Thyroid gland (tissue), 4 donors: ENCODE measurements around the gene ATXN7. TPM values are rescaled to one million over a fixed set of nuclear protein-coding genes. Genes with fewer than 3 reads are reported as not detected.

Experiments used
- DNase-seq, 2 donors: peaks; one replicate each; pipeline ENCODE4 v3.0.0-alpha.2; 2019
- H3K27ac ChIP-seq, 3 donors: fragments of 200-600 bp; sonication (generic); 1 replicate in 2 of 3; 2 replicates in 1 of 3; pipeline ENCODE4 v1.5.1; 2016 to 2019; ENCODE audit warnings: mild to moderate bottlenecking in 1 of 3, moderate library complexity in 1 of 3
- H3K27me3 ChIP-seq: fragments of 200-600 bp; sonication (generic); one replicate; pipeline ENCODE4 v1.5.1; 2019
- H3K36me3 ChIP-seq, 2 donors: fragments of 200-600 bp; sonication (generic); one replicate each; pipeline ENCODE4 v1.5.1; 2016 to 2019
- H3K4me1 ChIP-seq, 2 donors: fragments of 200-600 bp; sonication (generic); one replicate each; pipeline ENCODE4 v1.5.1; 2017 to 2019
- H3K4me3 ChIP-seq, 3 donors: fragments of 200-600 bp; sonication (generic); replicated peaks in 1 of 3; 1 replicate in 2 of 3; 2 replicates in 1 of 3; pipeline ENCODE4 v1.5.1; 2016; ENCODE audit warnings: mild to moderate bottlenecking in 1 of 3
- H3K9me3 ChIP-seq: fragments of 200-600 bp; sonication (generic); one replicate; pipeline ENCODE4 v1.5.1; 2017
- CTCF ChIP-seq, 6 experiments: fragments of 200-600 bp in 3 of 6; fragments of 450-650 bp in 3 of 6; sonication (generic) in 3 of 6; IDR thresholded peaks; one replicate each; pipeline ENCODE4 v1.5.1; 2016 to 2019; ENCODE audit warnings: antibody characterized with exemption in 6 of 6, mild to moderate bottlenecking in 2 of 6, inconsistent platforms in 1 of 6, moderate library complexity in 1 of 6
- POLR2A ChIP-seq, 2 donors: fragments of 450-650 bp; IDR thresholded peaks; one replicate each; pipeline ENCODE4 v1.6.1; 2017; ENCODE audit warnings: antibody characterized with exemption in 2 of 2, mild to moderate bottlenecking in 2 of 2, moderate library complexity in 1 of 2
- WGBS, 2 donors: methylation state at CpG; one replicate each; pipeline ENCODE4 v1.1.5; 2017; 5-methylcytosine and 5-hydroxymethylcytosine counted together
- intact Hi-C: fragments of 100-400 bp; cut with DNase I; formaldehyde crosslinking; loops from one replicate; pipeline ENCODE4 v1.15.1; 2023
- total RNA-seq, 4 donors: library from RNA; depleted of rRNA; stranded (reverse); fragments of >200 nt; gene quantifications; one replicate each; pipeline ENCODE4 v1.2.3, GENCODE V29; 2016

The ATXN7 gene
- total RNA-seq, 4 donors from 2014 or later, result 23.2 to 51.8 (median 33.8) TPM

GRCh38 chr3:63861306-63861705 lies 2.4 kb upstream of the ATXN7 start:
- intact Hi-C loops, result loop anchor here (10.0 kb wide), 1 partner anchor 53 kb away; the partner anchor contains the start of gene SCAANT1

GRCh38 chr3:63862804-63863149 lies 890 bp upstream of the ATXN7 start:
- intact Hi-C loops, result loop anchor here (10.0 kb wide), 1 partner anchor 52 kb away; the partner anchor contains the start of gene SCAANT1
- WGBS, 2 donors, result 36 to 45% methylated on average over 5 of the region's 5 CpGs
- no peaks in the 10 kb centered on the region for H3K36me3 ChIP-seq
- H3K27ac ChIP-seq, result peak overlapping the region in 2 of 3 donors; percentile 3 to 23
- H3K9me3 ChIP-seq, result no peaks in the 10 kb centered on the region
- no peaks in the 10 kb centered on the region for H3K27me3 ChIP-seq
- TF ChIP-seq CTCF (IDR thresholded peaks at IDR 0.05), result no peak
- TF ChIP-seq POLR2A (IDR thresholded peaks at IDR 0.05), result no peak
- peak overlapping the region; percentile 68 to 97 (median 91) for H3K4me3 ChIP-seq
- no peak for DNase-seq
- peaks cover 14% of the 10 kb centered on the region in 2 donors for H3K4me1 ChIP-seq

More at GRCh38 chr3:63861306-63861705, 2.4 kb upstream of the ATXN7 start:
- Histone ChIP-seq H3K4me3 (no peak overlapping the region), H3K9me3 (no peaks in the 10 kb centered on the region), H3K36me3 (no peaks in the 10 kb centered on the region), H3K4me1 (peaks cover 14% of the 10 kb centered on the region in 2 donors), H3K27ac (no peak overlapping the region), H3K27me3 (no peaks in the 10 kb centered on the region)
- 87% methylated on average over 5 of the region's 5 CpGs for WGBS, 2 donors
- no peak for DNase-seq
- no peak for TF ChIP-seq POLR2A (IDR thresholded peaks at IDR 0.05)
- no peak for TF ChIP-seq CTCF (IDR thresholded peaks at IDR 0.05)

- peak; percentile 38 to 42 for DNase-seq
- peak overlapping the region; percentile 55 to 93 (median 74) for H3K4me3 ChIP-seq
- H3K27me3 ChIP-seq, result no peaks in the 10 kb centered on the region
- peaks cover 14 to 18% of the 10 kb centered on the region in 2 donors for H3K4me1 ChIP-seq
- no peaks in the 10 kb centered on the region for H3K9me3 ChIP-seq
- intact Hi-C loops, result loop anchor here (10.0 kb wide), 1 partner anchor 51 kb away; the partner anchor contains the start of gene SCAANT1
- WGBS, 2 donors, result 0 to 1% methylated on average over 18 to 42 of the region's 93 CpGs
- TF ChIP-seq POLR2A (IDR thresholded peaks at IDR 0.05), result no peak
- TF ChIP-seq CTCF (IDR thresholded peaks at IDR 0.05), result no peak
- peak overlapping the region; percentile 57 to 93 (median 79) for H3K27ac ChIP-seq
- H3K36me3 ChIP-seq, result no peaks in the 10 kb centered on the region
These were observed 619 bp downstream of the ATXN7 start for GRCh38 chr3:63864008-63864964.

- intact Hi-C loops, result loop anchor here (10.0 kb wide), 1 partner anchor 50 kb away; the partner anchor contains the start of gene SCAANT1
- no peak for DNase-seq
- WGBS, 2 donors, result 12 to 28% methylated on average over 3 of the region's 3 CpGs
- no peaks in the 10 kb centered on the region for H3K27me3 ChIP-seq
- H3K9me3 ChIP-seq, result no peaks in the 10 kb centered on the region
- TF ChIP-seq POLR2A (IDR thresholded peaks at IDR 0.05) (no peak), CTCF (IDR thresholded peaks at IDR 0.05) (no peak)
- H3K36me3 ChIP-seq, result no peaks in the 10 kb centered on the region
- peak overlapping the region in 1 of 3 donors; percentile 93 for H3K27ac ChIP-seq
- H3K4me1 ChIP-seq, result peaks cover 14 to 17% of the 10 kb centered on the region in 2 donors
- H3K4me3 ChIP-seq, result peak overlapping the region in 1 of 3 donors; percentile 93
These were observed 1.3 kb downstream of the ATXN7 start for GRCh38 chr3:63864965-63865327.

GRCh38 chr3:63867225-63867624 lies 3.6 kb downstream of the ATXN7 start:
- intact Hi-C loops, result loop anchor here (10.0 kb wide), 1 partner anchor 48 kb away; the partner anchor contains the start of gene SCAANT1
- H3K27ac ChIP-seq, result no peak overlapping the region
- no peaks in the 10 kb centered on the region for H3K36me3 ChIP-seq
- H3K4me3 ChIP-seq, result no peak overlapping the region
- TF ChIP-seq POLR2A (IDR thresholded peaks at IDR 0.05) (no peak), CTCF (IDR thresholded peaks at IDR 0.05) (no peak)
- H3K9me3 ChIP-seq, result no peaks in the 10 kb centered on the region
- H3K4me1 ChIP-seq, result peaks cover 26 to 27% of the 10 kb centered on the region in 2 donors
- no peak for DNase-seq
- H3K27me3 ChIP-seq, result no peaks in the 10 kb centered on the region
- WGBS, 2 donors, result 96 to 100% methylated on average over 1 of the region's 1 CpG
